ENCODE results near the gene AGTPBP1.

The AGTPBP1 gene

DNA sequence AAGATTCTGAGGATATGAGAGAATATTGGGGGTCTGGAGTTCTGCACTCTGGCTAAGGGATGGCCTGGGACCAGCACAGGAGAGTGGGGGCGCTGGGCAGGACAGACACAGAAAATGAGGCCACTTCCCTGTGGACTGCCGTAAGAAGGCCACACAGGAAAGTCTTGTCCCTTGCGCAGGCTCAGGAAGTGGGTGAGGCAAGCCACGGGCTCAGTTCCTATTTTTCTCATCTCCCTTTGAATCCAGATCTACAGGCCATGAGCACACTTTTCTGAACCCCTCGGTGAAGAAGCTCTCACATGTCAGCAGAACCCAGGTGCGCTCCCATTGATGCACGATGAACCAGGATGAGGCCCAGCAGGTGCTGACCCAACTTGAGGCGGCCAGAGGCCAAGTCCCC lies 207.4 kb downstream of the AGTPBP1 start:
- no peak for DNase-seq (ENCODE audit: low spot score)

DNA sequence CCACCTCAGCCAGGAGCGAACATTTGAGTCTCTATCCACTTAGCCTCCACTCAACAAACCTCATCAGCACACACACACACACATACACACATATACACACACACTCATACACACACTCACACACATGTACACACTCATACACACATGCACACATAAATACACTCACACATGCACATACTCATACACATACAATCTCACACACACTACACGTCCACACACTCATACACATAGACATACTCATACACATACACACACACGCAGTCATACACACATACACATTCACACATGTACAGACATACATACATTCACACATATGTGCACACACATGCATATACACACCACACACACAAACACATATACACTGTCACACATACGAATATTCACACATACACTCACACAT lies 208.2 kb downstream of the AGTPBP1 start:
- DNase-seq (ENCODE audit: low spot score), result no peak

DNA sequence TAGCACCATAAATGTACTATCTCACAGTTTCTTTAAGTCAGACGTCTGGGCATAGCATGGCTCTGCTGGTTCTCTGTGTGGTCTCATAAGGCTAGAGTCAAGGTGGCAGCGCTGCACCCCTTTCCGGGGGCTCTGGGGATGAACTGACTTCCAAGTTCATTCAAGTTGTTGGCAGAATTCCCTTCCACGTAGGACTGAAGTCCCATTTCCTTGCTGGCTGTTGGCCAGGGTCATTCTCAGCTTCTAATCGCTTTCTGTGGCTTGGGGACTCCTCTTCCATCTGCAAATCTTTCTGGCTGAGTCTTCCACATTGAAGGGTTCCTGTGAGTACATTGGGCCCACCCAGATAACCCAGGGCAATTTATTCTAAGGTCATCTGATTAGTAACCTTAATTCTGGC lies 211.0 kb downstream of the AGTPBP1 start:
- DNase-seq (ENCODE audit: low spot score), result no peak

GRCh38 chr9:85528607-85529006 lies 213.1 kb downstream of the AGTPBP1 start:
- DNase-seq (ENCODE audit: low spot score), result no peak

DNA sequence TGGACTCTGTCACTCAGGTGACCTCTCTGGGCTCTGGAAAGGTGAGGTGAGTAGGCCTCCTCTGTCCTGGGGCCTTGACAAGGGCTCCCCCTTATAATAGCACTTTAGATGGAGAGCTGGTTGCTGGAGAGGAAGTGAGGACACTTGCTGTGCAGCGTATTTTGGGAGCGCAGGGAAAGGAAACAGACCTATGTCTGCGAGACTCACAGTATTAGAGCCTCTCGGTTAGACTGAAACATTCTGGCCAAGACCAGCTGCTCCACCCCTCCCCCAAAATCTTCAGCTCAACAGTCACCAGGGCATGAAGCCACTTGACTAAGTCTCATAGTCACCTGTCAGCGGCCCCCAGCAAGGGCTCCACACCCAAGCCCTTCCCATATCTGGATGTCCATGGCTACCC lies 213.6 kb downstream of the AGTPBP1 start:
- DNase-seq (ENCODE audit: low spot score), result no peak

DNA sequence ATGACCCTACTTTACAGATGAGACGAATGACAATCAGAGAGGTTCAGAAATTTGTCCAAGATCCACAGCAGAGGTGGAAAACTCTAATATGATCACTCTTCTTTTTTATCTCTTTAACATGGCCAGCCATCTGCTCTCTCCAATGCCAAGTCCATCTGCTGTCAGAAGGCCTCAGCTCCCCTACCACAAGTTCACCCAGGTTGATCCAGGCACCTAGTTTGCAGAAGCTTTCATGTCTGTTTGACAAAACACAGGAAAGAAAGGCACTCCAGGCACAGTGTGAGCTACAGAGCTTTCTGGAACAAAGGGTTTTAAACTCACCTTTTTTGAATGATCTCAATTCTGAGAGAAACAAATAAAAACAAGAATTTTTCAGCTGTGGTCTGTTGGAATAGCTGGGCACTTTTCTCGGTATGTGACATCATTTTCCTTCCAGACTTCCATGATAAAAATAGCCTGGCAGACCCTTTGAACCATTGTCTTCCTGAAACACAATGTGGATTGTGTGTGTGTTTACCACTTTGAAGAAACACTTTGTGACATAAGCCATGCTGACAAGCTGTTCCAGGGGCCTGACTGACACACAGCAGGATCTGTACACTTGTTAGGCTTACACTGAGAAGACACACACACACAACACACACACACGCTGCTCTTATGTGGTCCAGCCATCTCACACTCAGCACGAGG lies 214.3 kb downstream of the AGTPBP1 start:
- no peak for DNase-seq (ENCODE audit: low spot score)

GRCh38 chr9:85524531-85524930 lies 217.2 kb downstream of the AGTPBP1 start:
- no peak for DNase-seq (ENCODE audit: low spot score)

- DNase-seq (ENCODE audit: low spot score), result no peak
These were observed 218.6 kb downstream of the AGTPBP1 start for GRCh38 chr9:85523202-85523601.

DNA sequence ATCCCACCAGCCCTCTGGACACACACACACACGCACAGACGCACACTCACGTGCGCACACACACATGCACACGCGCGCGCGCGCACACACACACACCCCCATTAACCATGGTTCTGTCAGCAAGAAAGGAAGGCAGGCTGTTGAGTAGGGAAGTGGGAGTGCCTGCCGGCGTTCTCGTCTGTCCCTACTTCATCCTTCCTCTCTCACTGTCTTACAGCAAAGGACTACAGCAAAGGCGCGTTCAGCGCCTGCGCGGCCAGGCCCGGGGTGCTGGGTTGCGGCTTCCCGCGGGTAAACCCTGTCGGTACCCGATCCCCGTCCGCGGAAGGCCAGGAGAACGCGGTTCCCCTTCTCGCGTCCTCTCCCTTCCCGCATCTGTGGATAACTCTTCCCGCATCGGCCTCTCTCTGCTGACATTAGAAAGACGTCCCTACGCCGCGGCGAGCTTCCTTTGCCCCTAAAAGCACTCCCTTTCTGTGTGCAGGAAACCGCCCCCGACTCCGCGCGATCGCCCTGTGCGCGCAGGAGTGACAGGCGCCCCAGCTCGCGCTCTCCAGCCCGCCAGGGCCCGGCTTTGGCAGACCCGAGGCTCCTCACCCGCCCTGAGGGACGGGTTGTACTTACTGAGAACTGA lies 219.2 kb downstream of the AGTPBP1 start:
- peak; percentile 76 for DNase-seq (ENCODE audit: low spot score)

- DNase-seq (ENCODE audit: low spot score), result no peak
These were observed 220.2 kb downstream of the AGTPBP1 start for GRCh38 chr9:85521371-85522197.

DNA sequence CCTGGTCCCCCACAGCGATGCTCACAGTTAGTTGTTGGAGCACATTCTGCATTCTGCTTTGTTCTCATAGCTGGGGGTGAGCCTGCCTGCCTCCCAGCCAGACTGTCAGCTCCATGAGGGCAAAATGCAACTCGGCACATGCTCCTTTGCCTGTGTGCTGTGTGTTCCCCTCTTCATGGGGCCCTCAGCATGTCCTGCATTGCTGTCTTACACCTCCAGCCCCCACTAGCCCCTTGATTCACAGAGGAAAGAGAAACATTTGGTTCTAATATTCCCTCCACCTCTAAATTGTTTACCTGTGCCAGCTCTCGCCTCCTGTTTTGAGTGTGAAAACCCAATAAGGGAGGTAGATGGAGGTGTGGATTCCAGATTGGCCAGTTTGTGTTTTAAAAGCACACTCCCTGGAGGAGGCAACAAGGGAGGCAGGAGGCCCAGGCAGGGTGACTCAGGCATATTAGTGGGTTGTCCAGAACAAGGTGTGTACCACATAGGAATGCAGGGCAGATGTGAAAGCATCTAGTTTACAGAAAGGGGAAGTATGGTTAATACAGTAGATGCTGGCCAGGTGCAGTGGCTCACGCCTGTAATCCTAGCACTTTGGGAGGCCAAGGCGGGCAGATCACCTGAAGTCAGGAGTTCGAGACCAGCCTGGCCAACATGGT lies 224.6 kb downstream of the AGTPBP1 start:
- DNase-seq (ENCODE audit: low spot score), result no peak

- DNase-seq (ENCODE audit: low spot score), result no peak
These were observed 225.3 kb downstream of the AGTPBP1 start for GRCh38 chr9:85516455-85516854.

DNA sequence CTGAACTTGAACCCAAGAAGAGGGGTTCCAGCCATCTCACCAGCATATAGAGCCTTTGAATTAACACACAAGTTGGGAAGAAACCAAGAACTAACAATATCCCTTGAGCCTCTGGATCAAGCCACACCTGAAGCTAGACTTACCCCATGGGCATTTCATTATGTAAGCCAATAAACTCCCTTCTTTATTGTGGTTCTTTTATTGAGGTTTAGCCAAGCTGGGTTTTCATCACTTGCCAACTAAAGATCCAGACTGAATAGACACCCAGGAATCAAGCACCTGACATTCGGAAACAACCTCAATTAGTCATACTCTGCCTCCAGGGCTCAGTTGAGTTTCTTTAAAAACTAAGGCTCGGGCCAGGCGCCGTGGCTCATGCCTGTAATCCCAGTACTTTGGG lies 226.7 kb downstream of the AGTPBP1 start:
- no peak for DNase-seq (ENCODE audit: low spot score)

DNA sequence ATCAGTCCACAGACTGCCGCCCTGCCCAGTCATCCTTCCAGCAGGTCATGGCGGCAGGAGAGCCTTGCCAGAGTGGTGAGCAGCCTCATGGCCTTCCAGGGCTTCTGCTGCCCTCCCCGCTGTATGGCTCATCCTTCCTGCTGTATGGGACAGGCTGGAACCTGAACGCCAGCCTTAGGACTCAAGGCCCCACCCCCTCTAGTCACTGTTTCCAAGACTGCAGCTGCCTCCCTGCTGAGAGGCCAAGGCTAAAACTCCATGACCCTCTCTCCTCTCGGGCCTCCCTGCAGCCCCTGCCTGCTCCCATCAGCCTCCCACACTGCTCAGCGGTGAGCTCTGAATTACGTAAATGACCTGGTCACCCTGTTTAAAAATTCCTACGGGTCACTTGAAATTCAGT lies 227.5 kb downstream of the AGTPBP1 start:
- no peak for DNase-seq (ENCODE audit: low spot score)

DNA sequence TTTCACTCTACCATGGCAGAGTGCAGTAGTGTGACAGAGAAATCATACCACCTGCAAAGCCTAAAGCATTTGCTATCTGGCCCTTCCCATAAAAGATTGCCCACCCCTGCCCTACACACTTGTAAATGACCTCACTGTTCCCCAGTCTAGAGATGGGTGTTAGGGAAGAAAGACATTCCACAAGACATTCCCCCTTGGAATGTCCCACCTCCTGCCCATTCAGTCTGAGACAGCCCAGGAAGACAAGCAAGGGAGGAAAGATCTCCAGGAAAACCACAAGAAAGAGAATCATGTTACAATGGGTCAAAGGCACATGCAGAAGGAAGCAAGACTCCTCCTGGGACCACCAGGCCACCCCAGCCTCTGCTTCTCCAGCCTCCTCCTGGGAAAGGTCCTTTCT lies 230.0 kb downstream of the AGTPBP1 start:
- DNase-seq (ENCODE audit: low spot score), result no peak

DNA sequence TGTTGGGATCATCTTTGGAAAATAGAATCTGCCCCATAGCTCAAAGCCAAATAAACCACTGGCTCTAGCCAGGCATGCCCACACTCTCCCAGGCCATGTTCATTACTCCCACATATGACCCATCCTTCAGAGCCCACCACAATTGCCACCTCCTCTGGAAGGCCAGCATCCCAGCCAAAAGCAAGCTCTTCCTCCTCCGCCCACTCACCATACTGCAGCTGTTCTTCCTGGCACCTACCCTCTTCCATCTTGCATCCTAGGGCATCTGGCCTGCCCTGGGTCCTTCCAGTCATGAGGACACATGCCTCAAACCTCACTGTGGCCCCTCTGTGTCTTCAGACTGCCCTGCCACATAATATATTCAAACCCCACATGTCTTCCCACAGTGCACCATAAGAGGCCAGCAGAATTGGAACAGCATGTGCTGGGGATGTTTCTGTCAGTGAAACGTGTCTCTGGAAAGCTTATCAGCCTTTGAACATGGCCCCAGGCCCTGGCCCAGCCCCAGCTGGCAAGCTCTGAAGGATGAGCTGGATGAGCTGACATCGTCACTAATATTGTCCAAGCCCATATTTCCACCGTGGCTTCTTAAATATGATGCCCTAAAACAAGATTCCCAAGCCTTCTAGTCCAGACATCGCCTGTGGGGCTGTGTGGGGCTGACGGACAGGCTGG lies 230.8 kb downstream of the AGTPBP1 start:
- DNase-seq (ENCODE audit: low spot score), result no peak

DNA sequence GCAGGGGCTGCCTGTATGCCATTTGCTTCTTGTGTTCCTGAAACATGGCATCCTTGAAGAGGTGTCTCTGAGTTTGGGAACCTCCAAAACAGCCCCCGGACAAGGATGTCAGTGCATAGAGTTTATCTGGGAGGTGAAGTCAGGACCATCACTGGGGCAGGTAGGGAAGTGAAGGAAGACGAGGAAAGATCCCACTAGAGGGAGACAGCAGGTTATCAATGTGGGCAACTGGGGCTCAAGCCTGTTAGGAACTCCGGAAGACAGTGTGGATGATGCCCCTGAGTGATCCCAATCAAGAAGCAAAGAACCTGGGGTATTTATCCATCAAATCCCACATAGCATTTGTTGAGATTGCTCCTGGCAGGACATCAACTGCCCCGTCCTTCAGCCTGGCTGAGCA lies 233.1 kb downstream of the AGTPBP1 start:
- no peak for DNase-seq (ENCODE audit: low spot score)

- DNase-seq (ENCODE audit: low spot score), result no peak
These were observed 236.1 kb downstream of the AGTPBP1 start for GRCh38 chr9:85505612-85506011.

DNA sequence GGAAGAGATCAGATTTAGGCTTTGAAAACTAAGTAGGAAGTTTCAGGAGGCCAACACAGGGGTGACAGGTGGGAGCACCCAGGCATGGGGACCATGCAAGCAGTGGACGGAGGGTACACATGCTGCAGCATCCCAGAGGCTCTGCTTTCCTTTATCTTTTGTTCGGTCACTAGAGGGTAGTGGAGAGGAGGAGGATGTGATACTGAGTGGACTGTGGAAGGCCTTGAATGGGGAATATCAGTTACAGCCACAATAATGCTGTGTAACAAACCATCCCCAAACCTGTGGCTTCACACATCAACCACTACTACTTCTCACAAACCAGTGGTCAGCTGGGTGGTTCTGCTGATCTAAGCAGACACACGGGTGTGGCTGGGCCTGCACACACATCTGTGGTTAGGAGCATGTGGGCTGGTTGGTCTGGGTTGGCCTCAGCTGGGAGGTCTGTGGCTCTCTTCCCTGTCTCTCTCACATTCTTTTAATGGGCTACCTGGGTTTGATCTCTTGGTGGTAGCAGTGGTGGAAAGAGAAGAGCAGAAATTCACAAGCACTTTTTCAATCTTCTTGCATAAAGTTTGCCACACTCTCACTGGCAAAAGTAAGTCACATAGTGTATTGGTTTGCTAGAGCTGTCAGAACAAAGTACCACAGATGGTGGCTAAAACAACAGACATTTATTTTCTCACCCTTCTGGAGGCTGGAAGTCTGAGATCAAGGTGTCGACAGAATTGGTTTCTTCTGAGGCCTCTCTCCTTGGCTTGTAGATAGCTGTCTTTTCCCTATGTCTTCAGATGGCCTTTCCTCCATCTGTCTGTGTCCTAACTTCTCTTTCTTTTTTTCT lies 238.7 kb downstream of the AGTPBP1 start:
- no peak for DNase-seq (ENCODE audit: low spot score)

DNA sequence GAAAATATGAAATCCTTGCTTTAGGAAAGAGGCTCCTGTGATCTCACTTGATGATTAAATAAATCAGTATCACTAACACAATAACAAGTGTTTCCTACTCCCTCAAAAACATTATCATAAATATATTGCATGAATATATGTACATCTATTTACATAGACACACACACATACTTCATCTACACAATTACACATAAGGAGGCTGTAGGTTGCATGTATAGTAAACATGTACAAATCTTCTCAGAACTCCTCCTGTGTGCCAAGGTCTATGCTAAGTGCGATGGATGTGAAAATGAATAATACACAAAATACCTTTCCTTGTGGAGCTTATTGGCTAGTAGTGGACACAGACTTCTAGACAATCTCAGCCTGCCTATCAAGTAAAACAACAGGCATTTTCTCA lies 239.9 kb downstream of the AGTPBP1 start:
- no peak for DNase-seq (ENCODE audit: low spot score)

DNA sequence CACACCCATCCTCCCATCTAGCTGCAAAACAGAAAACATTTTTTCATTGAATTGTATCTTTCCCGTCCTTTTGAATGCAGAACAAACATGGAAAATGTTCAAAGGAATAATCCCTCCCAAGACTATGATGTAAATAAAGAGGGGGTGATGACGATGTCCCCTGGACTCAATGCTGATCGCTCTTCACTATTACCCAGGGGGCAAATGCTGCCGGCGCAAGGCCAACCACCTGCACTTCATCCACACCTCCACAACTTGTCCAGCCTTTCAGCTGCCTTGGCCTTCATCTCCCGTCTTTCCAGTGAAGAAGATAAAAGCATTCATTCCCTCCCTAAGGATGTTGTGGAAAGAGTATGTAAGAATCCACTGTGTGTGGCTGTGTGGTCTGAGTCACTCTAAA lies 240.3 kb downstream of the AGTPBP1 start:
- no peak for DNase-seq (ENCODE audit: low spot score)
